SK-MEL-5 (cell line): ENCODE data around the gene RASGRP3. TPM values are rescaled to one million over a fixed set of nuclear protein-coding genes. Genes with fewer than 3 reads are reported as not detected.

Experiments
- small RNA-seq, 2 experiments: library from RNA; depleted of rRNA; stranded (forward); fragments of <200 nt; gene quantifications; one replicate each; pipeline ENCODE3, GENCODE V24; 2014
- total RNA-seq: library from RNA; depleted of rRNA; stranded (reverse); fragments of >200 nt; shearing (Covaris generic); gene quantifications from 2 replicates; pipeline ENCODE4 v1.2.3, GENCODE V29; 2014; rRNA removed

The RASGRP3 gene
- total RNA-seq, 1 experiment from 2014 or later = 26.3 TPM

Small RNAs within 50 kb of the gene (small RNA-seq; reads per million reads assigned to genes)
- 0 reads per million in 2 experiments for gene ATP6V0E1P3

Other genes starting within 250 kb of the RASGRP3 start
- gene FAM98A, start 122.7 kb downstream of the RASGRP3 start, total RNA-seq = 27.1 and 30.5 TPM in 2 replicates